Activated gamma-delta T cell treated with Interleukin-2 at 50 U/mL for 16 hours (primary cell): ENCODE results near the gene SCAMP2.

Source experiments
- DNase-seq: peaks from one replicate; pipeline ENCODE4 v3.0.0-alpha.2; 2020

The SCAMP2 gene

DNA sequence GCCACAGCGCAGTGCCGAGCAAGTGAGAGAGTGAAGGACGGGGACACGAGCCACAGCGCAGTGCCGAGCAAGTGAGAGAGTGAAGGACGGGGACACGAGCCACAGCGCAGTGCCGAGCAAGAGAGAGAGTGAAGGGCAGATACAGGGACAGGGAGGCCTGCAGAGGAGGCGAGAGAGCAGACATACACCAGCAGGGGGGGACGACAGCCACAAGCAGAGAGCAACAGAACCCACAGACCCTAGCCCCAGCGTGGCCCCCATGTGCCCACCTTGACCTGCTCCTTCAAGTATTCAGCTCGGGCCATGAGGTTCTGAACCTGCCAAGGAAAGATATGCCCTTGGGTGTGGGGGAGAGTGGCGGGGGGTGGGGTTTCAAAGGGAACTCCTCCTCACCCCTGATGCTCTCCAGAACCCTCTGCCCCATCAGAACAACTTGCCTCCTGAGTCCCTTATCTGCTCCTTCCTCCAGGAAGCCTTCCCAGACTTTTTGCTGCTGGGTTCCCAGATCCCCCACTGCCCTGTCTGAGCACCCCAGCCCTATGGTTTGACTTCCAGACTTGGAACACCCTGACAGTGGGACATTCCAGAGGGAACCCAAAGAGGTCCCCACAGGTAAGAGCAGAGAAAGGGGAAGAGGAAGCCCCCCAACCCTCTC lies 35.6 kb downstream of the SCAMP2 start:
- no peak for DNase-seq

- DNase-seq: no peak
Measured at GRCh38 chr15:74836846-74837245, 36.3 kb downstream of the SCAMP2 start.

DNA sequence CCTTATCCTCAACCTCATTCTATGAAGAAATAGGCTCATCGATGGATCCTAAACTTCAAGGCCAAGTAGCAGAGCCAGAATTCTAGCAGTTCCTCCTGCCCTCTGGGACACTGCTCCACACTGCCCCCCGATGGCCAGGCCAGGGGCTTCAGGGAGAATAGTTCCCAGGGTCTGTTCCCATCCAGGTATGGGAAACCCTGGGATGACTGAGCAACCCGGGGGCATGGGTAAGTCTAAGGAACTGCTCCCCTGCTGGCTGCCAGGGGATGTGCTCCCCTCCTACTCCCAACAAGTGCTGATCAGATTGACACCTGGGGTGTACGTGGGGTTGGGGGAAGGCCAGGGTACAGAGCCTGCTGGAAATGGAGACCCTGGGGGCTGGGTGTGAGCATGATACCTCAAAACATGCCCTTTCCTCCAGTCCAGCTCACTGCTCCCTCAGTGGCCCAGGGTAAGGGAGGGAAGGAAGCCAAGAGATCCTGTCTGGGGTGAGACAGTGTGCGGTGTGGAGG lies 37.8 kb downstream of the SCAMP2 start:
- DNase-seq: peak; percentile 40

- no peak for DNase-seq
Measured at GRCh38 chr15:74833376-74834107, 39.6 kb downstream of the SCAMP2 start.

- DNase-seq: no peak
Measured at GRCh38 chr15:74832826-74833225, 40.3 kb downstream of the SCAMP2 start.

- no peak for DNase-seq
Measured at GRCh38 chr15:74831813-74832495, 41.2 kb downstream of the SCAMP2 start.

- no peak for DNase-seq
Measured at GRCh38 chr15:74830868-74831267, 42.3 kb downstream of the SCAMP2 start.

GRCh38 chr15:74829991-74830390 lies 43.2 kb downstream of the SCAMP2 start:
- no peak for DNase-seq

DNA sequence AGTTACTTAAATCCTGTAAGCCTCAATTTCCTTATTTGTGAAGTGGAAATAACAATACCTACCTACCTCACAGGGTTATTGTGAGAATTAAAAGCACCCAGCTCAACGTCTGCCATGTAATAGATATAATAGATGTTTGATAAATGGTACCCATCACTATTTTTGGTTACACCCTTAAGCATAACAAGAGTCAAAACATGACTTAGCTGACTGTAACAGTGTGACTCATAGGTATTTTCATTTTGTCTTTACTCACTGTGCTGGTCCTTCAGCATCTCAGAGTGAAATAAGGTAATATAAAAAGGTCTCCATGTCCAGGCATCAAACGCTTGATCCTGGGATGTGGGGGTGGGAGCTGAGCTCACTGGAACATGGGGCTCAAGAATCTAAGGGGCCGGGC lies 43.7 kb downstream of the SCAMP2 start:
- no peak for DNase-seq

GRCh38 chr15:74828835-74829234 lies 44.3 kb downstream of the SCAMP2 start:
- DNase-seq: no peak

- DNase-seq: no peak
Measured at GRCh38 chr15:74827614-74828013, 45.6 kb downstream of the SCAMP2 start.

- no peak for DNase-seq
Measured at GRCh38 chr15:74826921-74827320, 46.2 kb downstream of the SCAMP2 start.

- DNase-seq: peak; percentile 40
Measured at GRCh38 chr15:74826364-74826819, 46.8 kb downstream of the SCAMP2 start, which contains the start of gene CPLX3. TSS of gene CPLX3 (plus strand) at chr15:74826627. CDS start at chr15:74826704, 77 bp downstream.

- no peak for DNase-seq
Measured at GRCh38 chr15:74825866-74826265, 47.3 kb downstream of the SCAMP2 start.

- no peak for DNase-seq
Measured at GRCh38 chr15:74824976-74825375, 48.2 kb downstream of the SCAMP2 start.

DNA sequence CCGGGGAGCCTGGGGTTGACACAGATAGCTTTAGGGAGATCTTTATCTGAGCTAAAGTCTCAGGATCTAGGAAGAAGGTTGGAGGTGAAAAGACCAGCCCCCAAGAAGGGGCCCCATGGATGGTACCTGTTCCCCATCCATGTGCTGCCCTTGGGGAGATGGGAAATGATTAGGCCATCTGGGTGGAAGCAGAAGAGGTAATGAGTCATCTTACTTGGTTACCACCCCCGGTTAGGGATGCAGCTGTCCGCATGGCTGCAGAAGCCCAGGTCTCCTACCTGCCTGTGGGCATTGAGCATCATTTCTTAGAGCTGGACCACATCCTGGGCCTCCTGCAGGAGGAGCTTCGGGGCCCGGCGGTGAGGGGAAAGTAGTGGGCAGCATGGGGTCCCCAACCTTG lies 49.8 kb downstream of the SCAMP2 start:
- DNase-seq: no peak

- DNase-seq: no peak
Measured at GRCh38 chr15:74822233-74822632, 50.9 kb downstream of the SCAMP2 start.

DNA sequence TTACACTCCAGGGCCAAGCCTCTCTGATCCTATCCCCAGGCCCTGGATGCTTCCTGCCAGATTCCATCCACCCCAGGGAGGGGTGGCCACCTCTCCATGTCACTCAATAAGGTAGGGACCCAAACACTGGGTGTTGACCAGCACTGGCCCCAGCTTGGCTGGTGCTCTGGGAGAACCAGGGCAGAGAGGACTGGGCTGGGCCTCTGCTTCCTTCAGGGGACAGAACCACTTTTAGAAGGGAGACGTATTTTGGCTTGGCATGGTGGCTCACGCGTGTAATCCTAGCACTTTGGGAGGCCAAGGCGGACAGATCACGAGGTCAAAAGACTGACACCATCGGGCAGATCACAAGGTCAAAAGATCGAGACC lies 51.4 kb downstream of the SCAMP2 start:
- no peak for DNase-seq

DNA sequence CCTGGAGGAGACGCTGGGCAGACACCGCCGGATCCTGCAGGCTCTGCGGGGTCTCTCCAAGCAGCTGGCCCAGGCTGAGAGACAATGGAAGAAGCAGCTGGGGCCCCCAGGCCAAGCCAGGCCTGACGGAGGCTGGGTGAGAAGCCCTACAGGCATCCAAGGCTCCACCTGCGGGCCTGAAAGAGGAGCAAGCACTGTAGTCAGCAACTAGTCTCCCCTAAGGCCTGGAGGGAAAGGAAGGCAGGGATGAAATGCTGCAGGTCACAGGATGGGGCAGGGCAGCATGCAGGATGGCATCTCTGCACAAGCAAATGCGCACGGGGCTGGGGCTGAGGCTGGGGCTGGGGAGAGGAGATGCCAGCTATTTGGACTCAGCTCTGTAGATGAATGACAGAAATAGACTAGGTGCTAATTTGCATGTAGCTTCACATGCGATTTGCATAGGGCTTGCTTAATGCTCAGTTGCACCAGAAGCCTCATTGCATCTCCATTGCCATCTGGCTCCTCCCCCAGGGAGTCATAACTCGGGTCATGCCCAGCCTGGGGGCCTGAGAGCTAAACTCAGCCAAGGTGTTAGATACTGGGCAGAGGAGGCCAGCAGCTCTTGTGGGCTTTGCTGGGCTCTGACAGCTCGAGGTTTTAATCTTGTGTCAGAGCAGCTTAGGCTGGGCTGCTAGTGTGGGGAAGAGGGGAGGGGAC lies 51.9 kb downstream of the SCAMP2 start:
- DNase-seq: no peak

DNA sequence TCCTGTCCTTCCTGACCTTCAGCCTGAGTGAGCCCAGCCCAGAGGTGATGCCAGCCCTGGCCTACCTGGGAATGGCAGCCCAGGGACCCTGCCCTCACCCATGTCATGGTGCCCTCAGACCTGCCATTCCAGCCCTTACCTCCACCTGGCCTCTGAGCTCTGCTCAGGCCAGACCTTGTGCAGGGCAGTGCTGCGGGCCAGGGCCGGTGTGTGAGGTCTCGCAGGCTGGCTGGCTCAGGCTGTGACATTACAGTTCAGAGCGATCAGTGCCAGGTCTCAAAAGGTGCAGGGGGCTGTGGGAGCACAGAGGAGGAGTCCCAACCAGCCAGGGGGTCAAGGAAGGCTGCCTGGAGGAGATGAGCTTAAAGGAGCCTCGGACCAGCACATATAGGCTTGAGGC lies 53.1 kb downstream of the SCAMP2 start:
- DNase-seq: no peak

- DNase-seq: no peak
Measured at GRCh38 chr15:74817370-74817737, 55.8 kb downstream of the SCAMP2 start.

DNA sequence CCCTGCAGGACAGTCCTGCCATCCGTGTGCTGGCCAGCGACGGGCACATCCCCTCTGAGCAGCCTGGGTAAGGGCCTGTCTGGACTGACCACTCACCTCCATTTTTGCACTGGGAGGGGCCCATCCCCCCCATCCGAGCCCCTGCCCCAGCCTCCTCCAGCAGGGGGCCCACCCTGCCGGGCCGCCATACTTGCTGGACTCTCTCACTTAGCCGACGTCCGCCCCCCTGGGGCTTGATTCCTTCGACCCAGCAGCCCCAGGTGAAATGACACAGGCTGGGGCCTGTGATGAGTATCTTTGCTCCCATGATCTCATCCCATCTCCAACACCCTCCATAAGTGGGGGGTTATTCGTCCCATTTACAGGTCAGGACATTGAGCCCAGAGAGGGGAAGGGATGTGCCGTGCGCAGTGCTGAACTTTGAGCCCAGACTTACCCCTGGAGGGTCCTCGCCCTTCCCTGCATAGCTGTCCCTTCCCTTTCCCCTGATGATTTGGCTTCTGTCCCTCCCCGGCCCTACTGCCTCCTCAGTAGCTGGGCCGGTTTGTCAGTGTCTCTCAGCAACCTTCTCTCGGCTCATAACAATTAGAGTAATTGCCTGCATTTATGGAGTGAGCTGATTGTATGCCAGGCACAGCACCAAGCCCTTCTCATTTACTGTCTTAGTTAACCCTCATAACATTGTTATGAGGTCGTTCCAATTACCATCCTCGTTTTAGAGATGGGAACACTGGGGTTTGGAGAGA lies 56.4 kb downstream of the SCAMP2 start:
- DNase-seq: no peak
